OCI-LY7 (cell line): ENCODE data around the gene SMURF1. TPM values are rescaled to one million over a fixed set of nuclear protein-coding genes. Genes with fewer than 3 reads are reported as not detected.

ENCODE experiments used
- BruUV-seq: library from RNA; stranded (reverse); fragments of 400-500 nt; replicated peaks from 2 replicates; lab custom pipeline; 2021; lab: Mats Ljungman, UMichigan
- CTCF ChIA-PET: fragments of 300-600 bp; sonication (Branson Sonifier 250); formaldehyde crosslinking; loops from one replicate; lab custom pipeline; 2022; ENCODE audit warnings: antibody characterized with exemption; ENCODE audit not compliant: unreplicated experiment; lab: Charles Lee
- POLR2A ChIA-PET: fragments of 300-600 bp; sonication (Branson Sonifier 250); formaldehyde crosslinking; loops from one replicate; lab custom pipeline; 2022; ENCODE audit warnings: antibody characterized with exemption; lab: Charles Lee
- DNase-seq: peaks from one replicate; pipeline ENCODE4 v3.0.0-alpha.2; 2015; ENCODE audit warnings: low spot score
- H2AFZ ChIP-seq: fragments of 200-600 bp; sonication (generic), shearing (Covaris generic); 2 replicates; pipeline ENCODE4 v1.6.1; 2014; ENCODE audit warnings: mild to moderate bottlenecking, antibody characterized with exemption, low read length, moderate library complexity
- H3K27ac ChIP-seq: fragments of 200-600 bp; sonication (generic); 2 replicates; pipeline ENCODE4 v1.5.1; 2014; ENCODE audit warnings: mixed run types, low read depth, mild to moderate bottlenecking, moderate library complexity, low read length, inconsistent platforms; ENCODE audit not compliant: poor library complexity, severe bottlenecking
- H3K36me3 ChIP-seq: fragments of 200-600 bp; sonication (generic); 2 replicates; pipeline ENCODE4 v1.6.1; 2014; ENCODE audit warnings: mild to moderate bottlenecking, antibody characterized with exemption, low read length, moderate library complexity, mixed read lengths; ENCODE audit not compliant: insufficient read depth
- H3K4me1 ChIP-seq: fragments of 200-600 bp; sonication (generic); 2 replicates; pipeline ENCODE4 v1.5.1; 2014; ENCODE audit warnings: mild to moderate bottlenecking, low read length; ENCODE audit not compliant: insufficient read depth, poor library complexity, severe bottlenecking
- H3K4me2 ChIP-seq: fragments of 200-600 bp; sonication (generic); 2 replicates; pipeline ENCODE4 v1.6.1; 2014; ENCODE audit warnings: mild to moderate bottlenecking, low read length
- H3K4me3 ChIP-seq: fragments of 200-600 bp; sonication (generic); 2 replicates; pipeline ENCODE4 v1.5.1; 2014; ENCODE audit warnings: mild to moderate bottlenecking, low read depth, low read length; ENCODE audit not compliant: poor library complexity, severe bottlenecking
- H3K79me2 ChIP-seq: fragments of 200-600 bp; sonication (generic); 2 replicates; pipeline ENCODE4 v1.6.1; 2016; ENCODE audit warnings: low read depth, mild to moderate bottlenecking, low read length, moderate library complexity, mixed read lengths; ENCODE audit not compliant: insufficient read depth
- H3K9me2 ChIP-seq: fragments of 200-600 bp; sonication (generic); 2 replicates; pipeline ENCODE4 v1.6.1; 2016; ENCODE audit warnings: mild to moderate bottlenecking, low read length, mixed read lengths; ENCODE audit not compliant: insufficient read depth
- H3K9me3 ChIP-seq: fragments of 200-600 bp; sonication (generic); 2 replicates; pipeline ENCODE4 v1.6.1; 2014; ENCODE audit warnings: mild to moderate bottlenecking, mixed run types, low read length, mixed read lengths
- H4K20me1 ChIP-seq: fragments of 200-600 bp; sonication (generic); 2 replicates; pipeline ENCODE4 v1.6.1; 2014; ENCODE audit warnings: mild to moderate bottlenecking, antibody characterized with exemption, low read length, moderate library complexity, mixed read lengths; ENCODE audit not compliant: insufficient read depth
- CTCF ChIP-seq: fragments of 200-600 bp; sonication (generic); conservative IDR thresholded peaks from 2 replicates; pipeline ENCODE4 v1.5.1; 2014; ENCODE audit warnings: mild to moderate bottlenecking, antibody characterized with exemption, low read length, moderate library complexity, mixed read lengths
- EZH2phosphoT487 ChIP-seq: fragments of 200-600 bp; sonication (generic); IDR thresholded peaks from 2 replicates; pipeline ENCODE4 v1.6.1; 2018; ENCODE audit warnings: low read depth, borderline replicate concordance, mild to moderate bottlenecking, mixed run types, antibody characterized with exemption, low read length, moderate library complexity, mixed read lengths
- intact Hi-C: fragments of 100-400 bp; cut with micrococcal nuclease; formaldehyde crosslinking; loops from one replicate; pipeline ENCODE4 v1.10.0; 2022; ENCODE audit not compliant: unreplicated experiment
- total RNA-seq, 2 experiments: library from RNA; depleted of rRNA in 1 of 2; stranded (reverse); fragments of >200 nt in 1 of 2; shearing (Covaris generic) in 1 of 2; gene quantifications; 2 replicates each; pipeline ENCODE4 v1.2.3, GENCODE V29; 2014 to 2022

SMURF1 gene
- total RNA-seq, 2 experiments from 2014 or later: 11.5 to 17.8 TPM

GRCh38 chr7:99061001-99061776 is 82.7 kb downstream of the SMURF1 start:
- Histone ChIP-seq H3K27ac (no peak overlapping the region), H3K9me3 (no peaks in the 10 kb centered on the region), H3K4me3 (no peak overlapping the region), H3K4me2 (no peak overlapping the region), H4K20me1 (0 out of 2 replicates have a peak, but pooled peaks cover 8% of the 10 kb centered on the region), H2AFZ (no peak overlapping the region), H3K36me3 (peaks cover 16% of the 10 kb centered on the region), H3K9me2 (no peaks in the 10 kb centered on the region), H3K4me1 (no peaks in the 10 kb centered on the region), H3K79me2 (no peaks in the 10 kb centered on the region)
- CTCF ChIA-PET: no interaction called here
- DNase-seq: no peak
- no TSS peak for BruUV-seq
- intact Hi-C loops: no loop called here
- POLR2A ChIA-PET: interaction anchor here (0.6 to 1.0 kb wide), 7 partner anchors 12 to 258 kb away, joined by 3 to 6 read pairs (median 5); no protein-coding TSS in a partner anchor
- no peak for TF ChIP-seq CTCF
- no peak for TF ChIP-seq EZH2phosphoT487

- H2AFZ ChIP-seq: no peak overlapping the region
- ChIA-PET CTCF (no interaction called here), POLR2A (interaction anchor here (0.6 kb wide), 1 partner anchor 10 kb away, joined by 3 read pairs; no protein-coding TSS in a partner anchor)
- no peaks in the 10 kb centered on the region for H3K9me2 ChIP-seq
- no peak for TF ChIP-seq EZH2phosphoT487
- TF ChIP-seq CTCF: no peak
- H3K4me2 ChIP-seq: no peak overlapping the region
- DNase-seq: no peak
- no peaks in the 10 kb centered on the region for H4K20me1 ChIP-seq
- intact Hi-C loops: no loop called here
- H3K27ac ChIP-seq: no peak overlapping the region
- peaks cover 72% of the 10 kb centered on the region for H3K36me3 ChIP-seq
- H3K79me2 ChIP-seq: no peaks in the 10 kb centered on the region
- H3K4me1 ChIP-seq: no peaks in the 10 kb centered on the region
- H3K4me3 ChIP-seq: no peak overlapping the region
- no peaks in the 10 kb centered on the region for H3K9me3 ChIP-seq
- BruUV-seq: no TSS peak
Measured at GRCh38 chr7:99054781-99055180, 89.1 kb downstream of the SMURF1 start.

GRCh38 chr7:99050971-99051370 is 92.9 kb downstream of the SMURF1 start:
- no peaks in the 10 kb centered on the region for H3K9me2 ChIP-seq
- no peak overlapping the region for H3K4me3 ChIP-seq
- DNase-seq: no peak
- TF ChIP-seq CTCF: no peak
- no peaks in the 10 kb centered on the region for H4K20me1 ChIP-seq
- H2AFZ ChIP-seq: no peak overlapping the region
- POLR2A ChIA-PET: no interaction called here
- no peaks in the 10 kb centered on the region for H3K79me2 ChIP-seq
- H3K4me2 ChIP-seq: no peak overlapping the region
- H3K4me1 ChIP-seq: no peaks in the 10 kb centered on the region
- intact Hi-C loops: no loop called here
- peaks cover 85% of the 10 kb centered on the region for H3K36me3 ChIP-seq
- H3K27ac ChIP-seq: no peak overlapping the region
- CTCF ChIA-PET: no interaction called here
- BruUV-seq: no TSS peak
- H3K9me3 ChIP-seq: no peaks in the 10 kb centered on the region
